Measurements from ENCODE around the gene SGK1.

GRCh38 chr6:134238006-134238405, 79.9 kb downstream of the SGK1 start:
- no peak for TF ChIP-seq EZH2 (IDR thresholded peaks at IDR 0.05; ENCODE audit: borderline replicate concordance, low read length)
- TF ChIP-seq CTCF (IDR thresholded peaks at IDR 0.05; ENCODE audit: low read length), result no peak
